GM21423 (cell line): Measurements from ENCODE around the gene UMOD.

ENCODE experiments used
- ATAC-seq: cut with Tn5 transposase; IDR thresholded peaks from one replicate; pipeline ENCODE4 v1.9.1; 2021; ENCODE audit warnings: mild to moderate bottlenecking, moderate library complexity; ENCODE audit not compliant: unreplicated experiment

UMOD gene

GRCh38 chr16:20352615-20353014 lies at the start of gene UMOD:
Gene UMOD (minus strand): TSS chr16:20352715. CDS start chr16:20350737, 1,978 bp downstream.
- no peak for ATAC-seq

DNA sequence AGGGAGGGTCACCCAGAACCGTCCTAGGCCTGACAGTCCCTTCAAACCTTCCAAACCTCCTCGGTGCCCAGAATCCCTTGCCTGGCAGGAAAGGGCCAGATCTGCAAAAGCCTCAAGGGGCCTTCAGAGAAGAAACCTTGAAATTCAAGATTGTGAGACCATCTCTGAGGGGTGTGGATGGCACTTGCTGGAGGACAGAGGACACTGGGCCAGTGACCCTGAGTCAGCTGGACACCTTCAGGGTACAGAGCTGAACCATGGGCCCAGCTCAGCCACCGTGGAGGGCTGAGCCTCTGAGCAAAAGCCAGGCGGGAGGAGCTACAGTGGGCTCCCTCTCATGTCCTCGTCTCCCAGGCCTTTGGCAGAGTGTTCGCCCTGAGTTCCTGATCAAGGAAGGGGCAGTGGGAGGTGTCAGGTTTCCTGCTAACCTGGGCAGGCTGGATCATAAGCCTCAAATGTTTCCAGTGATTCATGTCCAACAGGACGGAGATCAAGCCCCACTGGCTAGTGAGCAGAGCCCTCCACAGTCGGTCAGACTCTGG lies 49.0 kb upstream of the UMOD start:
- ATAC-seq = no peak

GRCh38 chr16:20401066-20401465 lies 48.6 kb upstream of the UMOD start:
- no peak for ATAC-seq

DNA sequence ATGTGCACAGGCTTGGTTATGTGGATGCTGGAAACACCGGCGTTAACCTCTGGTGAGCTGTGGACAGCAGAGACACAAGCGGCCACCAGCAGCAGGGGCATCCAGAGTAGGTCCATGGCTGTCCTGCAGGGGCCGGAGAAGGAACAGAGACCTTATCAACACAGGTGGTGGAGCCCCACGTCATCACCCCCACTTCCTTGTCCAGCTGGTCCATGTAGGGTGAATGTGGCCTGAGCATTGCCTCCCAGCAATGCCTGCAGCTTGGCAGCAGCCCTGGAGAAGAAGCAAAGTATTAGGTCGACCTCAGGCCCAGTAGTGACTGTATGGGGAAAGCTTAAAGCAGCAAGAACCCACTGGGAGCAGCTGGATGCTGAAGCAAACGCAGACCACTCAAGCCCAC lies 46.7 kb upstream of the UMOD start:
- ATAC-seq = no peak

- no peak for ATAC-seq
Observed at GRCh38 chr16:20398603-20399002, 46.1 kb upstream of the UMOD start.

DNA sequence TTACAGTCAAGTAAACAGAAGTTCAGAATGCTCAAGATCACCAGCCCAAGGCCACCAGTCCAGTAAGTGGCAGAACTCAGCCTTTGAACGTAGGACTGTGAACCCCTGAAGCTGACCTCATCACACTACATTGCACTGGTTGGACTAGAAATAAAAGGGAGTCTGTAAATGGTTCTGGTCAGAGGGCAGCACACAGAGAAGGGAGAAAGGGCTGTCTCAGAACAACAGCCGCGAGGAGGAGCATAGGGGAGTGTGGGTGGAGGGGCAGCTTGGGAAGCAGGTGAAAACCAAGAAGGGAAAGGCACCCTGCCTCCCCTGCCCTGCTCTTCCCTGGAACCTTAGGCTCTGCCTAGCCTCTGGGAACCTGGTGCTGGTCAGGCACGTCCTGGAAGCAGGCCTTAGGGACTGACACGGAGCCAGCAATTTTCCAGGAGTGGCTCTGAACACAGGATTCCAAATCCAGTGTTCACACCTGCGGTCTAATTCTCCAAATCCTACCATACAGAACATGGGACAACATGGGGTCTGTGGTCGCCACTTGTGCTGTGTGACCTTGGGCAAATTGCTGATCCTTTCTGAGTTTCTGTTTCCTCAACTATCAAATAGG lies 45.1 kb upstream of the UMOD start:
- ATAC-seq = no peak

DNA sequence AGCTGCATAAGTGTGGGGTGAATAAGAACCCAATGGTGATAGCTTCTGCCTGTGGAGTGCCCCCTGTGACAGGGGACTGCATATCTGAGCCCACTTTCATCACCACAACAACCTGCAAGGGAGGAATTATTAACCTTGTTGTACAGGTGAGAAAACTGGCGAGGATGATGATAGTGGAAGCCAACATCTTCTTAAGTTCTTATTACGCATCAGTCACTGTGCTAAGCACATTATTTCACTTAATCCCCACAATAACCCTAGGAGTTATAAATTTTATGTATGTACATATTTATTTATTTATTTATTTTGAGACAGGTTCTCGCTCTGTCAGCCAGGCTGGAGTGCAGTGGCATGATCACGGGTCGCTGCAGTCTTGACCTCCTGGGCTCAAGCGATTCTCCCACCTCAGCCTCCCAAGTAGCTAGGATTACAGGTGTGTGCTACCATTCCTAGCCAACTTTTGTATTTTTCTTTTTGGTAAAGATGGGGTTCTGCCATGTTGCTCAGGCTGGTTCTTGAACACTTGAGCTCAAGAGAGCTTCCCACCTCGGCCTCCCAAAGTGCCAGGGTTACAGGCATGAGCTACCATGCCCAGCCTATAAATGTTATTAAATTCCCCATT lies 44.4 kb upstream of the UMOD start:
- ATAC-seq = no peak

GRCh38 chr16:20395946-20396345 lies 43.4 kb upstream of the UMOD start:
- no peak for ATAC-seq

- no peak for ATAC-seq
Observed at GRCh38 chr16:20393801-20394577, 41.5 kb upstream of the UMOD start.

GRCh38 chr16:20391045-20391444 lies 38.5 kb upstream of the UMOD start:
- no peak for ATAC-seq

GRCh38 chr16:20388854-20389253 lies 36.3 kb upstream of the UMOD start:
- ATAC-seq = no peak

- no peak for ATAC-seq
Observed at GRCh38 chr16:20387978-20388377, 35.5 kb upstream of the UMOD start.

- ATAC-seq = no peak
Observed at GRCh38 chr16:20385844-20386832, 33.6 kb upstream of the UMOD start.

- ATAC-seq = peak; percentile 58
Observed at GRCh38 chr16:20383106-20384029, 30.9 kb upstream of the UMOD start.

DNA sequence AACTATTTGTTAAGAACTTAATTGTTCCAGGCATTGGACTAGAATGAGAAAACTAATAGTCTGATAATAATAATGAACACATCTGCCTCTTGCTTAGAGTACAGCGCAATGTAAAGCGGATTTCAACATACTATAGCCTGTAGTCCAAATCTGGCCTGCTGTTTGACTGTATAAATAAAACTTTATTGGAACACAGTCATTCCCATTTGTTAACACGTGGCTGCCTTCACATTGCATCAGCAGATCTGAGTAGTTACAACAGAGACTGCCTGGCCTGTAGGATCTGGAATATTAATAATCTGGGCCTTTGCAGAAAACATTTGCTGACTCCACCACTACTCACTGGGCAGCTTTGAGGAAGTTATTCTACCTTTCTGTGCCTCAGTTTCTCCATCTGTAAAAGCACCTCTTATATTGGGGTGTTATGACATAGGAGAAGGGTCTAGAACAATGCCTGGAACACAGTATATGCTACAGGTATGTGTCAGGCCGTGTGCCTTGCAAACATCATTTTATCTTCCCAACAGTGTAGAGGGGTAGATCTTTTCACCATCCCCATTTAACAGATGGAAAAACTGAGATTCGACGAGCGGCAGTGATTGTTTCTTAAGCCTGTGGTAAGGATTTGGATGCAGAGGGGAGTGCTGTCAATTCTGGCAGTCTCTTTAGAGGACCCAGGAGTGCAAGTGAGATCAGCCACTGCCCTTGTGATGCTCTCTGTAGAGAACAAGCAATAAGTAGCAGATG lies 29.9 kb upstream of the UMOD start:
- ATAC-seq = no peak

DNA sequence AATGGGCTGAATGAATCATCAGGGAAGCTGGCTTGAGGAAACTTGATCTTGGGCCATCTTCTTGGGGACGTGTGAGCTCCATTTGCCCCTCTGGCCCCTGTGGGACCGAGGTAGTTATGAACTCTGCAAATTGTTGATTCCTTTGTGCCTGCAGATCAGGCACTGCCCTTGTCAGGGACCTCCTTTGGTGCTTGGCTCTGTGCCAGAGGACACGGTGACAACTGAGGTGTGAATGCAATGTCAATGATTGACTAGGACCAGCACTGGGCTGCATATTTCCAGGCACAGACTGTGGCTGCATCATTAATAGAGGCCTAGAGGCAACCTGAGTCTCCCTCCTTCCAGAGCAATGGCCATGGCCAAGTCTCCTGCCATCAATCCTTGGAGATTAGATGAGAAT lies 28.3 kb upstream of the UMOD start:
- no peak for ATAC-seq

DNA sequence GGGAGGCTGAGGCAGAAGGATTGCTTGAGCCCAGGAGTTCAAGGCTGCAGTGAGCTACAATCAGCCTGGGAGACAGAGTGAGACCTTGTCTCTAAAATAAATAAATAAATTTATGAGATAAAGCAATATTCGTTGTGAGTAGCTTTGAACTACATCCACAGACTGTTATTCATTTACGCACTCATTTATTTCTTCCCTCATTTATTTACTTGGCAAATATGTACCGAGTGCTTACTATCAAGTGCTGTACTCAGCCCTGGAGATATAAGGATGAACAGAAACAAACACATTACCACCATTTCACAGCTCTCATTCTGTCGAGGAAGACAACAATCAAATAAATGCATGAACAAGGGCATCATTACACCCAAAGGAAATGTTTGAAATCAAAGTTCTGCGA lies 24.7 kb upstream of the UMOD start:
- no peak for ATAC-seq

GRCh38 chr16:20372701-20373100 lies 20.2 kb upstream of the UMOD start:
- ATAC-seq = no peak

- no peak for ATAC-seq
Observed at GRCh38 chr16:20369452-20370054, 17.0 kb upstream of the UMOD start.
